A549 (cell line): ENCODE results near the gene CISH. TPM values are rescaled to one million over a fixed set of nuclear protein-coding genes. Genes with fewer than 3 reads are reported as not detected.
A peak's percentile ranks its signal among the peaks of the same experiment; 100 is the strongest.

Experiments used
- ATAC-seq, 2 experiments: fragments of 200-7000 bp in 1 of 2; fragments of >200 bp in 1 of 2; cut with Nextera tagmentation in 1 of 2; cut with Tn5 transposase in 1 of 2; 3 replicates each; pipeline versions ENCODE4 v1.8.0 to v1.9.1; 2018 to 2020; ENCODE audit warnings: mild to moderate bottlenecking in 1 of 2, moderate library complexity in 1 of 2
- CTCF ChIA-PET: fragments of 300-600 bp; sonication (Branson Sonifier 250); formaldehyde crosslinking; extraction: SDS; loops from one replicate; lab custom pipeline; 2021; ENCODE audit warnings: antibody characterized with exemption, inconsistent platforms; lab: Yijun Ruan, JAX
- POLR2A ChIA-PET: fragments of 350-600 bp; formaldehyde crosslinking; extraction: SDS; loops from one replicate; lab custom pipeline; 2021; ENCODE audit warnings: antibody characterized with exemption, inconsistent platforms; lab: Yijun Ruan, JAX
- DNase-seq, 2 experiments: peaks; one replicate each; pipeline versions ENCODE4 v3.0.0 to v3.0.0-alpha.2; 2011 to 2016; ENCODE audit warnings: low read depth in 1 of 2, low spot score in 1 of 2
- FAIRE-seq: peaks from 2 replicates; lab custom pipeline; 2011; peaks lifted over from hg19 to GRCh38; lab: Jason Lieb, UNC
- H3K27ac ChIP-seq, 2 experiments: fragments of >200 bp; sonication (Bioruptor Twin); formaldehyde crosslinking; 3 replicates each; pipeline ENCODE4 v1.5.1; 2016 to 2017
- H3K4me1 ChIP-seq: fragments of >200 bp; sonication (Bioruptor Twin); formaldehyde crosslinking; 3 replicates; pipeline ENCODE4 v1.6.1; 2016
- H3K4me2 ChIP-seq: fragments of >200 bp; sonication (Bioruptor Twin); formaldehyde crosslinking; 3 replicates; pipeline ENCODE4 v1.6.1; 2016
- H3K4me3 ChIP-seq: fragments of >200 bp; sonication (Bioruptor Twin); formaldehyde crosslinking; 3 replicates; pipeline ENCODE4 v1.5.1; 2016
- H3K9me3 ChIP-seq: fragments of >200 bp; sonication (Bioruptor Twin); formaldehyde crosslinking; 3 replicates; pipeline ENCODE4 v1.6.1; 2016
- BHLHE40 ChIP-seq: IDR thresholded peaks from 2 replicates; pipeline ENCODE4 v1.6.1; 2012; ENCODE audit warnings: low read depth, low read length, inconsistent platforms
- CBX2 ChIP-seq: fragments of 200-600 bp; sonication (generic); IDR thresholded peaks from 2 replicates; pipeline ENCODE4 v1.6.1; 2016; ENCODE audit warnings: low read depth, mild to moderate bottlenecking, borderline replicate concordance
- CHD2 ChIP-seq: fragments of 150-350 bp; IDR thresholded peaks from 2 replicates; pipeline ENCODE4 v1.6.1; 2014; ENCODE audit warnings: low read length; ENCODE audit not compliant: partially characterized antibody
- EHF ChIP-seq: fragments of 250-450 bp; sonication (Bioruptor Pico); IDR thresholded peaks from 2 replicates; pipeline ENCODE4 v1.5.0; 2020; ENCODE audit warnings: mild to moderate bottlenecking
- ELK1 ChIP-seq: fragments of 150-350 bp; IDR thresholded peaks from 2 replicates; pipeline ENCODE4 v1.6.1; 2014; ENCODE audit warnings: low read depth, mild to moderate bottlenecking, low read length
- ESRRA ChIP-seq: fragments of 150-350 bp; IDR thresholded peaks from 2 replicates; pipeline ENCODE4 v1.6.1; 2014; ENCODE audit warnings: mild to moderate bottlenecking, low read length, borderline replicate concordance
- FOSB ChIP-seq: fragments of 250-450 bp; sonication (Bioruptor Pico); IDR thresholded peaks from 2 replicates; pipeline ENCODE4 v1.5.0; 2020; ENCODE audit warnings: mild to moderate bottlenecking, moderate library complexity
- FOSL2 ChIP-seq, 2 experiments: fragments of 450-650 bp in 1 of 2; fragments of >200 bp in 1 of 2; sonication (Bioruptor Twin) in 1 of 2; formaldehyde crosslinking; IDR thresholded peaks; 2 replicates each; pipeline versions ENCODE4 v1.5.0 to v1.6.1; 2016 to 2020; ENCODE audit warnings: mild to moderate bottlenecking in 1 of 2, moderate library complexity in 1 of 2
- FOXS1 ChIP-seq: fragments of 250-450 bp; sonication (Bioruptor Pico); IDR thresholded peaks from 2 replicates; pipeline ENCODE4 v1.5.0; 2020; ENCODE audit warnings: mild to moderate bottlenecking, moderate library complexity
- GATA3 ChIP-seq: IDR thresholded peaks from 2 replicates; pipeline ENCODE4 v1.6.1; 2012; ENCODE audit warnings: borderline replicate concordance
- HDAC2 ChIP-seq: fragments of 200-600 bp; sonication (generic); IDR thresholded peaks from 2 replicates; pipeline ENCODE4 v1.6.1; 2016
- HEYL ChIP-seq: fragments of 250-450 bp; sonication (Bioruptor Pico); IDR thresholded peaks from 2 replicates; pipeline ENCODE4 v1.8.0; 2021; ENCODE audit warnings: mild to moderate bottlenecking, moderate library complexity
- HOXB5 ChIP-seq: fragments of 250-450 bp; sonication (Bioruptor Pico); IDR thresholded peaks from 2 replicates; pipeline ENCODE4 v1.5.0; 2020; ENCODE audit warnings: mild to moderate bottlenecking, moderate library complexity
- JUN ChIP-seq, 2 experiments: fragments of >200 bp; sonication (Bioruptor Twin); formaldehyde crosslinking; IDR thresholded peaks; 2 replicates in 1 of 2; 3 replicates in 1 of 2; pipeline ENCODE4 v1.6.1; 2016 to 2017
- KDM1A ChIP-seq: fragments of 200-600 bp; sonication (generic); IDR thresholded peaks from 2 replicates; pipeline ENCODE4 v1.6.1; 2016; ENCODE audit warnings: low read depth, mild to moderate bottlenecking
- MAFK ChIP-seq: fragments of 450-650 bp; IDR thresholded peaks from 2 replicates; pipeline ENCODE4 v1.6.1; 2014; ENCODE audit not compliant: partially characterized antibody
- MAZ ChIP-seq: fragments of 150-350 bp; IDR thresholded peaks from 2 replicates; pipeline ENCODE4 v1.6.1; 2014; ENCODE audit warnings: antibody characterized with exemption, low read depth, low read length, borderline replicate concordance
- NFE2L2 ChIP-seq: fragments of 150-350 bp; conservative IDR thresholded peaks from 2 replicates; pipeline ENCODE4 v1.6.1; 2014; ENCODE audit warnings: low read length
- NR3C1 ChIP-seq: fragments of >200 bp; sonication (Bioruptor Twin); formaldehyde crosslinking; IDR thresholded peaks from 3 replicates; pipeline ENCODE4 v1.6.1; 2017
- PHF8 ChIP-seq: fragments of 200-600 bp; sonication (generic); IDR thresholded peaks from 2 replicates; pipeline ENCODE4 v1.6.1; 2016; ENCODE audit warnings: low read depth, mild to moderate bottlenecking, antibody characterized with exemption, moderate library complexity, borderline replicate concordance
- SREBF2 ChIP-seq: fragments of 450-650 bp; IDR thresholded peaks from 2 replicates; pipeline ENCODE4 v1.6.1; 2014; ENCODE audit warnings: mild to moderate bottlenecking, moderate library complexity
- TP53 ChIP-seq: fragments of 250-450 bp; sonication (Bioruptor Pico); IDR thresholded peaks from 2 replicates; pipeline ENCODE4 v1.5.0; 2021; ENCODE audit warnings: mild to moderate bottlenecking, moderate library complexity
- USF2 ChIP-seq: fragments of 450-650 bp; IDR thresholded peaks from 2 replicates; pipeline ENCODE4 v1.6.1; 2014; ENCODE audit warnings: antibody characterized with exemption
- ZNF302 ChIP-seq: fragments of 250-450 bp; sonication (Bioruptor Pico); IDR thresholded peaks from 2 replicates; pipeline ENCODE4 v1.9.0; 2021; ENCODE audit warnings: inconsistent platforms, mild to moderate bottlenecking, moderate library complexity
- ZSCAN20 ChIP-seq: fragments of 250-450 bp; sonication (Bioruptor Pico); IDR thresholded peaks from 2 replicates; pipeline ENCODE4 v1.8.0; 2022; ENCODE audit warnings: mild to moderate bottlenecking, moderate library complexity
- WGBS: methylation state at CpG from one replicate; pipeline ENCODE4 v1.1.6; 2017; ENCODE audit errors: missing lambda C conversion rate; 5-methylcytosine and 5-hydroxymethylcytosine counted together
- polyA plus RNA-seq, 4 experiments: library from polyadenylated mRNA; depleted of rRNA in 3 of 4; stranded (reverse); fragments of >200 nt; fragmentation: RNase III in 1 of 4; extraction: RNeasy Plus Mini Kit Qiagen cat#74134 plus additional on column Dnase treatment in 1 of 4; gene quantifications; 2 replicates in 3 of 4; 3 replicates in 1 of 4; pipeline ENCODE4 v1.2.3, GENCODE V29; 2011 to 2017
- TF ChIP-seq, protein P1 (sequence below): fragments of >200 bp; sonication (Bioruptor Twin); formaldehyde crosslinking; IDR thresholded peaks from 3 replicates; pipeline ENCODE4 v1.5.1; 2016
- TF ChIP-seq, protein P2 (sequence below): fragments of >200 bp; sonication (Bioruptor Twin); formaldehyde crosslinking; IDR thresholded peaks from 3 replicates; pipeline ENCODE4 v1.6.1; 2016

Gene CISH
- polyA plus RNA-seq, 2 of the 4 experiments (the other 2 are of a cell fraction): 0.43 to 0.68 TPM

DNA sequence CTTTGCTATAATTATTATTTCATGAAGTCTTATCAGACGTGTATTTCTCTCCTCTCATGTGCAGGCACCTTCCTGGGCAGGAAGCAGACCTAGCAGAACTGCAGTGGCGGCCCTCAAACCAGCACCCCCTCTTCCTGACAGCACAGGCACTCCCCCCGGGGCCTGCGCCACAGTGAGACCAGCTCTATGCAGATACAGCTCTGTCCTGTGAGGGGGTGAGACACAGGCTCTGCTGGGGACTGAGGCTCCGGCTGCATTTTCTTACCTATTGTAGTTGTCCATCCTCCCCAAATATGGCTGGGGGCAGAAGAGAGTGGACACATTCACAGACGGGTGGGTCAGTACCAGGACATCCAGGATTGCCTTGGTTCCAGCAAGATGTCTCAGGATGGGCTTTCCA, 5.0 kb downstream of the CISH start:
- no peak for ATAC-seq
- CTCF ChIA-PET: interaction anchor here (18.5 kb wide), 1 partner anchor 33 kb away, joined by 375 read pairs; the partner anchor contains the start of genes C3orf18 and HEMK1

DNA sequence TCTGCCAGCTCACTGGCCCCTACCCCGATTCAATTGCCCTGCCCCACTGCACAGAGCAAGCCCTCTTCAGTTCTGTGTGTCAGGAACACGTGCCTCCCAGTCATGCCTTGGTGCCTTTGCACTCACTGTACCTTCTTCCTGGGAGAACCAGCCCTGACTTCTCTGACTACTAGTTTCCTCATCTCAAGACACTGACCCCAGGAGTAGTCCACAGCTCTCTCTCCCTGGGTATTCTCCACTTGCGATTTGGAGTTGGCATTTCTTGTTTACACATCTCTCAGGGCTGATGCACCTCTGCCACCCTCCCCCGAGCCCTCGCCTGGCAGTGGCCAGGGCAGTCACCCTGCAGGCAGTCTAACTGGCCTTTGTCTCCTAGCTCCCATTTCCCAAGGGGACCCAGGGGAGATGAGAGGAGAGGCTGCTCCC, 5.7 kb downstream of the CISH start:
- no peak for DNase-seq
- Histone ChIP-seq H3K4me2 (peak overlapping the region; percentile 52), H3K4me1 (peaks cover 35% of the 10 kb centered on the region), H3K4me3 (no peak overlapping the region), H3K9me3 (no peaks in the 10 kb centered on the region), H3K27ac (peak overlapping the region; percentile 30 to 68; a peak in 4 of 6 replicates)
- TF ChIP-seq ESRRA (no peak), SREBF2 (no peak), PHF8 (no peak), ELK1 (no peak), JUN (IDR thresholded peaks at IDR 0.05) (no peak), NFE2L2 (no peak), MAFK (no peak), FOXS1 (CRISPR knock-in tag) (no peak), EHF (CRISPR knock-in tag) (no peak), HOXB5 (no peak), CBX2 (no peak), MAZ (no peak), NR3C1 (no peak), TP53 (CRISPR knock-in tag) (no peak), GATA3 (no peak), KDM1A (no peak)
- FAIRE-seq: no peak
- no peak for ATAC-seq
- ChIA-PET CTCF (interaction anchor here (9.1 to 18.5 kb wide), 2 partner anchors 8 to 33 kb away, joined by 107 to 375 read pairs; partner anchors contain the start of genes C3orf18, CISH and HEMK1), POLR2A (interaction anchor here (1.7 kb wide), 1 partner anchor 37 kb away, joined by 5 read pairs; the partner anchor contains the start of gene HEMK1)
- WGBS: 34% methylated on average over 5 of the region's 5 CpGs

More for the DNA sequence above, 5.0 kb downstream of the CISH start:
- H3K4me3 ChIP-seq: no peak overlapping the region
- no peak overlapping the region for H3K4me2 ChIP-seq
- no peaks in the 10 kb centered on the region for H3K9me3 ChIP-seq
- TF ChIP-seq ZNF302 (no peak), USF2 (no peak), CHD2 (no peak), FOSB (CRISPR knock-in tag) (no peak), FOSL2 (IDR thresholded peaks at IDR 0.05) (no peak), FOSL2 (CRISPR knock-in tag; IDR thresholded peaks at IDR 0.05) (no peak), ZSCAN20 (CRISPR knock-in tag) (no peak), SREBF2 (no peak), HDAC2 (no peak), MAFK (no peak), JUN (IDR thresholded peaks at IDR 0.05) (no peak), BHLHE40 (no peak), HEYL (CRISPR knock-in tag) (no peak)
- TF ChIP-seq, protein P1, sequence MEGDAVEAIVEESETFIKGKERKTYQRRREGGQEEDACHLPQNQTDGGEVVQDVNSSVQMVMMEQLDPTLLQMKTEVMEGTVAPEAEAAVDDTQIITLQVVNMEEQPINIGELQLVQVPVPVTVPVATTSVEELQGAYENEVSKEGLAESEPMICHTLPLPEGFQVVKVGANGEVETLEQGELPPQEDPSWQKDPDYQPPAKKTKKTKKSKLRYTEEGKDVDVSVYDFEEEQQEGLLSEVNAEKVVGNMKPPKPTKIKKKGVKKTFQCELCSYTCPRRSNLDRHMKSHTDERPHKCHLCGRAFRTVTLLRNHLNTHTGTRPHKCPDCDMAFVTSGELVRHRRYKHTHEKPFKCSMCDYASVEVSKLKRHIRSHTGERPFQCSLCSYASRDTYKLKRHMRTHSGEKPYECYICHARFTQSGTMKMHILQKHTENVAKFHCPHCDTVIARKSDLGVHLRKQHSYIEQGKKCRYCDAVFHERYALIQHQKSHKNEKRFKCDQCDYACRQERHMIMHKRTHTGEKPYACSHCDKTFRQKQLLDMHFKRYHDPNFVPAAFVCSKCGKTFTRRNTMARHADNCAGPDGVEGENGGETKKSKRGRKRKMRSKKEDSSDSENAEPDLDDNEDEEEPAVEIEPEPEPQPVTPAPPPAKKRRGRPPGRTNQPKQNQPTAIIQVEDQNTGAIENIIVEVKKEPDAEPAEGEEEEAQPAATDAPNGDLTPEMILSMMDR: no peak
- TF ChIP-seq, protein P2, sequence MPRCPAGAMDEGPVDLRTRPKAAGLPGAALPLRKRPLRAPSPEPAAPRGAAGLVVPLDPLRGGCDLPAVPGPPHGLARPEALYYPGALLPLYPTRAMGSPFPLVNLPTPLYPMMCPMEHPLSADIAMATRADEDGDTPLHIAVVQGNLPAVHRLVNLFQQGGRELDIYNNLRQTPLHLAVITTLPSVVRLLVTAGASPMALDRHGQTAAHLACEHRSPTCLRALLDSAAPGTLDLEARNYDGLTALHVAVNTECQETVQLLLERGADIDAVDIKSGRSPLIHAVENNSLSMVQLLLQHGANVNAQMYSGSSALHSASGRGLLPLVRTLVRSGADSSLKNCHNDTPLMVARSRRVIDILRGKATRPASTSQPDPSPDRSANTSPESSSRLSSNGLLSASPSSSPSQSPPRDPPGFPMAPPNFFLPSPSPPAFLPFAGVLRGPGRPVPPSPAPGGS: no peak
- POLR2A ChIA-PET: interaction anchor here (1.7 kb wide), 1 partner anchor 38 kb away, joined by 5 read pairs; the partner anchor contains the start of gene HEMK1
- 90% methylated on average over 6 of the region's 6 CpGs for WGBS
- DNase-seq (no peak), FAIRE-seq (no peak)
- no peak overlapping the region; a peak in 1 of 6 replicates for H3K27ac ChIP-seq
- peaks cover 35% of the 10 kb centered on the region for H3K4me1 ChIP-seq
